Measurements from ENCODE around the gene SRSF2. TPM values are rescaled to one million over a fixed set of nuclear protein-coding genes. Genes with fewer than 3 reads are reported as not detected.
A peak's percentile ranks its signal among the peaks of the same experiment; 100 is the strongest.

The SRSF2 gene
- total and polyA plus RNA-seq, 8 donors = 96.4 to 340 (median 166) TPM

- intact Hi-C loops (cut with DNase I; ENCODE audit: low total_unique reads) = no loop called here
- TF ChIP-seq CTCF (IDR thresholded peaks at IDR 0.05) (no peak), POLR2A (IDR thresholded peaks at IDR 0.05) (no peak), POLR2AphosphoS5 (IDR thresholded peaks at IDR 0.05) (peak; percentile 69 to 83 (median 78)), EP300 (IDR thresholded peaks at IDR 0.05) (no peak)
- no peaks in the 10 kb centered on the region for H3K9me3 ChIP-seq
- H3K27me3 ChIP-seq = no peaks in the 10 kb centered on the region
- peak within 1 kb of the TSS; percentile 67 to 94 (median 88) for H3K4me3 ChIP-seq
- H3K27ac ChIP-seq = peak within 1 kb of the TSS; percentile 95 to 100 (median 99)
- 0 to 1% (median 1%) methylated on average over 33 to 57 of the region's 57 CpGs for WGBS, 5 donors
- DNase-seq = peak; percentile 91 to 99
- peaks cover 28 to 48% (median 44%) of the 10 kb centered on the region in 4 donors for H3K36me3 ChIP-seq
- peaks cover 48 to 62% (median 54%) of the 10 kb centered on the region in 4 donors for H3K4me1 ChIP-seq
Measured at GRCh38 chr17:76737676-76738467, 741 bp upstream of the SRSF2 start, which contains the start of gene MFSD11. MFSD11 (plus strand) TSS chr17:76738119; CDS start chr17:76738353, 234 bp downstream.

GRCh38 chr17:76736349-76737081 is 616 bp downstream of the SRSF2 start:
- Histone ChIP-seq H3K4me3 (peak overlapping the region; percentile 67 to 94 (median 88)), H3K27me3 (no peaks in the 10 kb centered on the region), H3K9me3 (no peaks in the 10 kb centered on the region), H3K27ac (peak overlapping the region; percentile 95 to 100 (median 99)), H3K4me1 (peaks cover 48 to 75% (median 68%) of the 10 kb centered on the region in 4 donors), H3K36me3 (peaks cover 30 to 48% (median 44%) of the 10 kb centered on the region in 4 donors)
- peak; percentile 81 to 95 for DNase-seq
- TF ChIP-seq EP300 (IDR thresholded peaks at IDR 0.05) = no peak
- TF ChIP-seq CTCF (IDR thresholded peaks at IDR 0.05) = peak in 1 of 7 experiments; percentile 27
- TF ChIP-seq POLR2AphosphoS5 (IDR thresholded peaks at IDR 0.05) = peak in 2 of 3 donors; percentile 39 to 63
- intact Hi-C loops (cut with DNase I; ENCODE audit: low total_unique reads) = no loop called here
- WGBS, 5 donors = 0 to 1% (median 0%) methylated on average over 16 to 117 of the region's 117 CpGs

GRCh38 chr17:76735586-76736348 is 1.4 kb downstream of the SRSF2 start:
- H3K27me3 ChIP-seq = no peaks in the 10 kb centered on the region
- TF ChIP-seq POLR2AphosphoS5 (IDR thresholded peaks at IDR 0.05) = no peak
- H3K4me3 ChIP-seq = peak overlapping the region; percentile 67 to 94 (median 88)
- H3K9me3 ChIP-seq = no peaks in the 10 kb centered on the region
- peak overlapping the region; percentile 95 to 100 (median 99) for H3K27ac ChIP-seq
- DNase-seq = no peak
- H3K4me1 ChIP-seq = peaks cover 47 to 79% (median 74%) of the 10 kb centered on the region in 4 donors
- peaks cover 36 to 52% (median 49%) of the 10 kb centered on the region in 4 donors for H3K36me3 ChIP-seq
- intact Hi-C loops (cut with DNase I; ENCODE audit: low total_unique reads) = no loop called here
- 0 to 2% (median 1%) methylated on average over 20 of the region's 20 CpGs for WGBS, 5 donors

GRCh38 chr17:76735006-76735405 is 2.1 kb downstream of the SRSF2 start:
- intact Hi-C loops (cut with DNase I; ENCODE audit: low total_unique reads) = no loop called here
- H3K4me3 ChIP-seq = peak overlapping the region; percentile 67 to 94 (median 88)
- no peaks in the 10 kb centered on the region for H3K9me3 ChIP-seq
- H3K4me1 ChIP-seq = peaks cover 41 to 78% (median 71%) of the 10 kb centered on the region in 4 donors
- 5 to 10% (median 7%) methylated on average over 5 of the region's 5 CpGs for WGBS, 5 donors
- no peaks in the 10 kb centered on the region for H3K27me3 ChIP-seq
- TF ChIP-seq POLR2A (IDR thresholded peaks at IDR 0.05) (no peak), POLR2AphosphoS5 (IDR thresholded peaks at IDR 0.05) (peak in 1 of 3 donors; percentile 26)
- H3K27ac ChIP-seq = peak overlapping the region in 4 of 5 donors; percentile 95 to 100 (median 100)
- DNase-seq = peak in 1 of 2 donors; percentile 67
- H3K36me3 ChIP-seq = peaks cover 41 to 58% (median 56%) of the 10 kb centered on the region in 4 donors

Measured in stomach (tissue), 9 donors.